Measurements from ENCODE around the gene MGAT3. TPM values are rescaled to one million over a fixed set of nuclear protein-coding genes. Genes with fewer than 3 reads are reported as not detected.
A peak's percentile ranks its signal among the peaks of the same experiment; 100 is the strongest.

The MGAT3 gene
- total and polyA plus RNA-seq, 2 of the 8 experiments (the other 6 are each of a cell fraction or from before 2014, with no cell fraction given): 4.3 to 9.2 TPM

DNA sequence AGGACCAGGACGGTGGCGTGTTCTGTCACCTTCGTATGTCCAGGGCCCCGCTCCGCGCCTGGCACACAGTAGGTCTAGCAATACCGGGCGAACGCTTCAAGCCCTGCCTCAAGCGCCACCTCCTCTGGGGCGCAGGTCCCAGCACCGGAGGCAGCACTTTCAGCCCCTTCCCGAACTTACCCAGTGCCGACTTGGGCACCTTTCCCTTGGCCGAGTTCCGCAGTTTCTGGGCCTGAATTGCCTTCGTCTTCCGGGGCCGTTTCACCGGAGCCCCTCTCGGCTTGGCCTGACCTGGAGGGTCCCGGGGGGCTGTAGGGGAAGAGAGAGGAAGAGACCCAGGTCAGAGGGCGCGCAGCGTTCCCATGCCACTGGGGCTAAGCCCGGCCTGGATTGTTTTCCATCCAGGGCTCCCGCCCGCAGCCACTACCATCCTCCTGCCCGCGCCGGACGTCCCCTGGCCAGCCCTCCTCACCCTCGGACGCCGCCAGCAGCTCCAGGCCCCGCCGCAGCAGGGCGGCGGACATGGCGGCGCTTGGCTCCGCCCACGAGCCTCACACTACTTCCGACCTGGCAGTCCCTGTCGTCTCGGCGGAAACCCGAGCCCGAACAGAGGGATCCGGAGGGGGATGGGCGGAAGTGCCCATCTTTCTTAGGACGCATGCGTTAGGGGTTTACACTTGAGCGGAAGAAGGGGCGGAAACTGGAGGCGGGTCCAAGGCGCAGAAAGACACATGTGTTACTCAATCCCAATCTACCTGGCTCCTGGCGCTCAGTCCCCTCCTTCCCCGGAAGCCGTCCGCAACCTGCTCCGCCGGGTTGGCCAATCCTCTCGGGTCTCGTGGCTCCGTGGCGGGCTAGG lies 75.6 kb downstream of the MGAT3 start, which contains the start of gene RPS19BP1 (continued):
- 0 out of 2 replicates have a peak, but pooled peaks have one; percentile 26 for TF ChIP-seq SRF (IDR thresholded peaks at IDR 0.05; ENCODE audit: low read depth, low read length)
- TF ChIP-seq KDM4A (IDR thresholded peaks at IDR 0.05; ENCODE audit: low read depth, low read length, severe bottlenecking): peak; percentile 85
- no peak for TF ChIP-seq ATF3 (IDR thresholded peaks at IDR 0.05; ENCODE audit: insufficient read depth, low read depth, low read length)
- TF ChIP-seq EP300 (IDR thresholded peaks at IDR 0.05; ENCODE audit: borderline replicate concordance in 1 of 2, low read depth in 2 of 2, low read length in 2 of 2): 0 out of 3 replicates have a peak, but pooled peaks of 1 of the 2 experiments have one; percentile 20
- no peak for TF ChIP-seq HDAC6 (IDR thresholded peaks at IDR 0.05; ENCODE audit: low read depth, low read length)
- peak; percentile 88; the same call in 1 of the 2 replicates for TF ChIP-seq GTF2F1 (IDR thresholded peaks at IDR 0.05; ENCODE audit: borderline replicate concordance, low read depth, low read length)
- TF ChIP-seq GABPA (IDR thresholded peaks at IDR 0.05; ENCODE audit: borderline replicate concordance, insufficient read depth, low read length): peak; percentile 92
- TF ChIP-seq POLR2AphosphoS5 (IDR thresholded peaks at IDR 0.05; ENCODE audit: low read depth, low read length): peak; percentile 70
- no peak for TF ChIP-seq CBX5 (IDR thresholded peaks at IDR 0.05; ENCODE audit: low read depth, low read length)
- TF ChIP-seq CREB1 (IDR thresholded peaks at IDR 0.05): peak; percentile 64
- peak; percentile 57 for TF ChIP-seq ASH2L (IDR thresholded peaks at IDR 0.05; ENCODE audit: low read length)
- peak; percentile 90 for TF ChIP-seq PHF8 (conservative IDR thresholded peaks at IDR 0.05; ENCODE audit: low read depth, low read length)
- TF ChIP-seq TAF1 (IDR thresholded peaks at IDR 0.05; ENCODE audit: low read depth, low read length): peak; percentile 56; the same call in 1 of the 2 replicates
- TF ChIP-seq CHD2 (IDR thresholded peaks at IDR 0.05; ENCODE audit: low read length): peak; percentile 52; the same call in 1 of the 2 replicates
- TF ChIP-seq NRF1 (IDR thresholded peaks at IDR 0.05; ENCODE audit: low read depth, low read length): peak; percentile 64

Data from H1 (cell line).